ENCODE data around the gene TMPRSS9. TPM values are rescaled to one million over a fixed set of nuclear protein-coding genes. Genes with fewer than 3 reads are reported as not detected.
"Not testable (repeated sequence)": the region's sequence is repeated elsewhere in the genome, so short reads cannot be mapped to it uniquely, and the experiment has no call there.

The TMPRSS9 gene
- total RNA-seq, 1 experiment from 2014 or later: 0.23 TPM

DNA sequence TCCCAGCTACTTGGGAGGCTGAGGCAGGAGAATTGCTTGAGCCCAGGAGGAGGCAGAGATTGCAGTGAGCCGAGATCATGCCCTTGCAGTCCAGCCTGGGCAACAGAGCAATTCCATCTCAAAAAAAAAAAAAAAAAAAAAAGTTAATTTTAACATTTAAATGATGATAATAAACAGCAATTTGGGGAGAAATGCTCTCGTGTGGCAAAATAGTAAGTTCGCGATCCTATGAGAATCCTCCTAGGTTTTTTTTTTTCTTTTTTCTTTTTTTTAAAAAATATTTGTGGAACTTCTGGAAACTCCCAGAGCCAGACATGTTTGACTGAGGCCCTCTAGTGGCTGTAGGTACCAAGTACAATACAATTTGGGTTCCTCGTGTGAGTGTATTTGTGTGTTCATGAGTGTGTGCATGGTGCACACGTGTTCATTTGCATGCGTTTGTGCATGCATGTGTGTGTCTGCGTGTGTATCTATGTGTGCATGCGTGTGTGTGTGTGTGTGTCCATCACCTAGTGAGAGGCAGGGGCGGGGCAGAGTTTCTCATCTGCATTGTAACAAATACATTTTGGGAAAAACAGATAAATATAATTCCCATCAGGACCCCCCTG, 31.2 kb downstream of the TMPRSS9 start:
- Histone ChIP-seq H3K4me3 (ENCODE audit: low read depth in 2 of 2, low read length in 2 of 2) (no peak overlapping the region), H3K36me3 (ENCODE audit: control insufficient read depth, insufficient read depth, low read length) (no peaks in the 10 kb centered on the region), H3K27me3 (ENCODE audit: control insufficient read depth, insufficient read depth, low read length) (no peaks in the 10 kb centered on the region), H3K4me1 (ENCODE audit: control insufficient read depth, insufficient read depth, low read length) (no peaks in the 10 kb centered on the region), H3K27ac (ENCODE audit: low read length) (no peak overlapping the region), H3K9me3 (ENCODE audit: control insufficient read depth, insufficient read depth, low read depth, low read length) (no peaks in the 10 kb centered on the region)
- TF ChIP-seq CTCF (IDR thresholded peaks at IDR 0.05) (peak; percentile 82), SIN3A (IDR thresholded peaks at IDR 0.05; ENCODE audit: borderline replicate concordance, insufficient read depth, low read depth, low read length) (no peak)
- DNase-seq (ENCODE audit: low read depth, low spot score) (peak; percentile 38), ATAC-seq (peak; percentile 73)
- in situ Hi-C loops (cut with HindIII; ENCODE audit: low pct_unique_long_range_greater_than_20kb, low sequenced_read_pairs) (no loop called here), intact Hi-C loops (cut with micrococcal nuclease; ENCODE audit: unreplicated experiment) (no loop called here)
- CTCF ChIA-PET: interaction anchor here (0.6 to 0.7 kb wide), 2 partner anchors 17 to 68 kb away, joined by 3 to 5 read pairs; no protein-coding TSS in a partner anchor
- BruUV-seq (replicated peaks): no TSS peak
- POLR2A ChIA-PET: interaction anchor here (0.7 kb wide), 1 partner anchor 85 kb away, joined by 4 read pairs; no protein-coding TSS in a partner anchor

DNA sequence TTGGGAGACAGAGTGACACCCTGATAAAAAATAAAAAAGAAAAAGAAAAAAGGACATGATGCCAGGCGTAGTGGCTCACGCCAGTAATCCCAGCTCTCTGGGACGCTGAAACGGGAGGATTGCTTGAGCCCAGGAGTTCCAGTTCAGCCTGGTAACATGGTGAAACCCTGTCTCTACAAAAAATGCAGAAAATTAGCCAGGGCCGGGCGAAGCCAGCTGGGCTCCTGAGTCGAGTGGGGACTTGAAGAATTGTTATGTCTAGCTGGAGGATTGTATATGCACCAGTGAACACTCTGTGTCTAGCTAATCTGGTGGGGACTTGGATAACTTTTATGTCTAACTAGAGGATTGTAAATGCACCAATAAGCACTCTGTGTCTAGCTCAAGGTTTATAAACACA, 32.3 kb downstream of the TMPRSS9 start:
- in situ Hi-C loops (cut with HindIII; ENCODE audit: low pct_unique_long_range_greater_than_20kb, low sequenced_read_pairs): no loop called here
- POLR2A ChIA-PET: interaction anchor here (0.8 kb wide), 1 partner anchor 109 kb away, joined by 3 read pairs; no protein-coding TSS in a partner anchor
- intact Hi-C loops (cut with micrococcal nuclease; ENCODE audit: unreplicated experiment): no loop called here

GRCh38 chr19:2392899-2393298, 32.8 kb downstream of the TMPRSS9 start:
- POLR2A ChIA-PET: interaction anchor here (0.8 kb wide), 1 partner anchor 109 kb away, joined by 3 read pairs; no protein-coding TSS in a partner anchor
- in situ Hi-C loops (cut with HindIII; ENCODE audit: low pct_unique_long_range_greater_than_20kb, low sequenced_read_pairs); BruUV-seq (replicated peaks); H3K9me3 ChIP-seq (ENCODE audit: control insufficient read depth, insufficient read depth, low read depth, low read length); H3K27me3 ChIP-seq (ENCODE audit: control insufficient read depth, insufficient read depth, low read length); H3K4me3 ChIP-seq (ENCODE audit: low read depth in 2 of 2, low read length in 2 of 2); intact Hi-C loops (cut with micrococcal nuclease; ENCODE audit: unreplicated experiment); ATAC-seq; DNase-seq (ENCODE audit: low read depth, low spot score); H3K27ac ChIP-seq (ENCODE audit: low read length); H3K4me1 ChIP-seq (ENCODE audit: control insufficient read depth, insufficient read depth, low read length); H3K36me3 ChIP-seq (ENCODE audit: control insufficient read depth, insufficient read depth, low read length): not testable (repeated sequence)
- CTCF ChIA-PET: interaction anchor here (0.5 to 0.6 kb wide), 3 partner anchors 96 to 841 kb away, joined by 3 to 6 read pairs (median 3); no protein-coding TSS in a partner anchor

More for the DNA sequence above, 32.3 kb downstream of the TMPRSS9 start:
- no peaks in the 10 kb centered on the region for H3K36me3 ChIP-seq (ENCODE audit: control insufficient read depth, insufficient read depth, low read length)
- no peak for TF ChIP-seq CTCF (IDR thresholded peaks at IDR 0.05)
- TF ChIP-seq SIN3A (IDR thresholded peaks at IDR 0.05; ENCODE audit: borderline replicate concordance, insufficient read depth, low read depth, low read length): no peak
- TF ChIP-seq POLR2AphosphoS5 (IDR thresholded peaks at IDR 0.05; ENCODE audit: low read depth, low read length): no peak
- no peak for TF ChIP-seq TCF7L2 (IDR thresholded peaks at IDR 0.05; ENCODE audit: low read depth, low read length)
- TF ChIP-seq, protein P1, sequence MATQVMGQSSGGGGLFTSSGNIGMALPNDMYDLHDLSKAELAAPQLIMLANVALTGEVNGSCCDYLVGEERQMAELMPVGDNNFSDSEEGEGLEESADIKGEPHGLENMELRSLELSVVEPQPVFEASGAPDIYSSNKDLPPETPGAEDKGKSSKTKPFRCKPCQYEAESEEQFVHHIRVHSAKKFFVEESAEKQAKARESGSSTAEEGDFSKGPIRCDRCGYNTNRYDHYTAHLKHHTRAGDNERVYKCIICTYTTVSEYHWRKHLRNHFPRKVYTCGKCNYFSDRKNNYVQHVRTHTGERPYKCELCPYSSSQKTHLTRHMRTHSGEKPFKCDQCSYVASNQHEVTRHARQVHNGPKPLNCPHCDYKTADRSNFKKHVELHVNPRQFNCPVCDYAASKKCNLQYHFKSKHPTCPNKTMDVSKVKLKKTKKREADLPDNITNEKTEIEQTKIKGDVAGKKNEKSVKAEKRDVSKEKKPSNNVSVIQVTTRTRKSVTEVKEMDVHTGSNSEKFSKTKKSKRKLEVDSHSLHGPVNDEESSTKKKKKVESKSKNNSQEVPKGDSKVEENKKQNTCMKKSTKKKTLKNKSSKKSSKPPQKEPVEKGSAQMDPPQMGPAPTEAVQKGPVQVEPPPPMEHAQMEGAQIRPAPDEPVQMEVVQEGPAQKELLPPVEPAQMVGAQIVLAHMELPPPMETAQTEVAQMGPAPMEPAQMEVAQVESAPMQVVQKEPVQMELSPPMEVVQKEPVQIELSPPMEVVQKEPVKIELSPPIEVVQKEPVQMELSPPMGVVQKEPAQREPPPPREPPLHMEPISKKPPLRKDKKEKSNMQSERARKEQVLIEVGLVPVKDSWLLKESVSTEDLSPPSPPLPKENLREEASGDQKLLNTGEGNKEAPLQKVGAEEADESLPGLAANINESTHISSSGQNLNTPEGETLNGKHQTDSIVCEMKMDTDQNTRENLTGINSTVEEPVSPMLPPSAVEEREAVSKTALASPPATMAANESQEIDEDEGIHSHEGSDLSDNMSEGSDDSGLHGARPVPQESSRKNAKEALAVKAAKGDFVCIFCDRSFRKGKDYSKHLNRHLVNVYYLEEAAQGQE (IDR thresholded peaks at IDR 0.05; ENCODE audit: insufficient read depth in 1 of 2, low read depth in 2 of 2, low read length in 1 of 2): no peak
- CTCF ChIA-PET: interaction anchor here (0.5 to 0.6 kb wide), 5 partner anchors 21 to 841 kb away, joined by 3 to 6 read pairs (median 3); no protein-coding TSS in a partner anchor
- ATAC-seq (no peak), DNase-seq (ENCODE audit: low read depth, low spot score) (no peak)
- H3K9me3 ChIP-seq (ENCODE audit: control insufficient read depth, insufficient read depth, low read depth, low read length): no peaks in the 10 kb centered on the region
- no peak overlapping the region for H3K27ac ChIP-seq (ENCODE audit: low read length)
- H3K4me3 ChIP-seq (ENCODE audit: low read depth in 2 of 2, low read length in 2 of 2): no peak overlapping the region
- no peaks in the 10 kb centered on the region for H3K4me1 ChIP-seq (ENCODE audit: control insufficient read depth, insufficient read depth, low read length)
- H3K27me3 ChIP-seq (ENCODE audit: control insufficient read depth, insufficient read depth, low read length): no peaks in the 10 kb centered on the region
- BruUV-seq (replicated peaks): no TSS peak
